Mucosa of stomach (tissue), 1 donor: Measurements from ENCODE around the gene TRAF1.

ENCODE experiments used
- H3K27me3 ChIP-seq: one replicate; pipeline ENCODE4 v1.7.0; 2013; ENCODE audit warnings: mild to moderate bottlenecking, low read length; ENCODE audit not compliant: control insufficient read depth, insufficient read depth
- H3K36me3 ChIP-seq: one replicate; pipeline ENCODE4 v1.7.0; 2013; ENCODE audit warnings: low read length; ENCODE audit not compliant: control insufficient read depth, insufficient read depth
- H3K4me1 ChIP-seq: one replicate; pipeline ENCODE4 v1.7.0; 2013; ENCODE audit warnings: mild to moderate bottlenecking, low read length; ENCODE audit not compliant: control insufficient read depth, insufficient read depth
- H3K4me3 ChIP-seq: one replicate; pipeline ENCODE4 v1.7.0; 2013; ENCODE audit warnings: low read length
- H3K9ac ChIP-seq: one replicate; pipeline ENCODE4 v1.7.0; 2013; ENCODE audit warnings: mild to moderate bottlenecking, low read length, moderate library complexity
- H3K9me3 ChIP-seq: one replicate; pipeline ENCODE4 v1.7.0; 2013; ENCODE audit warnings: mild to moderate bottlenecking, low read length, moderate library complexity; ENCODE audit not compliant: control insufficient read depth
- donor health status: Pancreatic carcinoma.

TRAF1 gene

GRCh38 chr9:120865176-120865575, 61.4 kb downstream of the TRAF1 start:
- Histone ChIP-seq H3K36me3 (no peaks in the 10 kb centered on the region), H3K27me3 (no peaks in the 10 kb centered on the region), H3K9ac (no peak overlapping the region)

GRCh38 chr9:120864719-120865118, 61.9 kb downstream of the TRAF1 start:
- H3K4me1 ChIP-seq, result peaks cover 7% of the 10 kb centered on the region
- H3K27me3 ChIP-seq, result no peaks in the 10 kb centered on the region
- H3K36me3 ChIP-seq, result no peaks in the 10 kb centered on the region
- H3K9ac ChIP-seq, result no peak overlapping the region
- no peak overlapping the region for H3K4me3 ChIP-seq
- no peaks in the 10 kb centered on the region for H3K9me3 ChIP-seq

More at GRCh38 chr9:120865176-120865575, 61.4 kb downstream of the TRAF1 start:
- Histone ChIP-seq H3K4me1 (peaks cover 7% of the 10 kb centered on the region), H3K9me3 (no peaks in the 10 kb centered on the region), H3K4me3 (no peak overlapping the region)

GRCh38 chr9:120863833-120864232, 62.8 kb downstream of the TRAF1 start:
- H3K36me3 ChIP-seq, result no peaks in the 10 kb centered on the region

GRCh38 chr9:120862452-120862851, 64.1 kb downstream of the TRAF1 start:
- H3K9me3 ChIP-seq, result no peaks in the 10 kb centered on the region
- H3K4me3 ChIP-seq, result no peak overlapping the region
- no peaks in the 10 kb centered on the region for H3K27me3 ChIP-seq
- no peaks in the 10 kb centered on the region for H3K36me3 ChIP-seq
- peaks cover 2% of the 10 kb centered on the region for H3K4me1 ChIP-seq
- no peak overlapping the region for H3K9ac ChIP-seq

More at GRCh38 chr9:120863833-120864232, 62.8 kb downstream of the TRAF1 start:
- Histone ChIP-seq H3K4me1 (peaks cover 7% of the 10 kb centered on the region), H3K4me3 (no peak overlapping the region), H3K9ac (no peak overlapping the region), H3K9me3 (no peaks in the 10 kb centered on the region), H3K27me3 (no peaks in the 10 kb centered on the region)

- H3K27me3 ChIP-seq, result no peaks in the 10 kb centered on the region
- no peaks in the 10 kb centered on the region for H3K9me3 ChIP-seq
- H3K9ac ChIP-seq, result no peak overlapping the region
- no peaks in the 10 kb centered on the region for H3K36me3 ChIP-seq
- H3K4me1 ChIP-seq, result peaks cover 7% of the 10 kb centered on the region
- H3K4me3 ChIP-seq, result no peak overlapping the region
Measured at GRCh38 chr9:120861935-120862334, 64.7 kb downstream of the TRAF1 start.

- H3K9ac ChIP-seq, result no peak overlapping the region
- no peaks in the 10 kb centered on the region for H3K36me3 ChIP-seq
- peaks cover 10% of the 10 kb centered on the region for H3K4me1 ChIP-seq
- no peaks in the 10 kb centered on the region for H3K27me3 ChIP-seq
- H3K9me3 ChIP-seq, result no peaks in the 10 kb centered on the region
- no peak overlapping the region for H3K4me3 ChIP-seq
Measured at GRCh38 chr9:120860083-120860482, 66.5 kb downstream of the TRAF1 start.

GRCh38 chr9:120859361-120859760, 67.2 kb downstream of the TRAF1 start:
- peaks cover 10% of the 10 kb centered on the region for H3K4me1 ChIP-seq
- no peaks in the 10 kb centered on the region for H3K36me3 ChIP-seq
- no peaks in the 10 kb centered on the region for H3K9me3 ChIP-seq
- no peak overlapping the region for H3K4me3 ChIP-seq
- H3K9ac ChIP-seq, result no peak overlapping the region
- no peaks in the 10 kb centered on the region for H3K27me3 ChIP-seq

- Histone ChIP-seq H3K36me3 (no peaks in the 10 kb centered on the region), H3K4me1 (peaks cover 10% of the 10 kb centered on the region), H3K27me3 (no peaks in the 10 kb centered on the region), H3K4me3 (no peak overlapping the region), H3K9ac (no peak overlapping the region), H3K9me3 (no peaks in the 10 kb centered on the region)
Measured at GRCh38 chr9:120857902-120858301, 68.7 kb downstream of the TRAF1 start.

GRCh38 chr9:120857481-120857880, 69.1 kb downstream of the TRAF1 start:
- Histone ChIP-seq H3K36me3 (no peaks in the 10 kb centered on the region), H3K4me3 (no peak overlapping the region), H3K4me1 (peaks cover 10% of the 10 kb centered on the region), H3K27me3 (no peaks in the 10 kb centered on the region), H3K9me3 (no peaks in the 10 kb centered on the region), H3K9ac (no peak overlapping the region)

- Histone ChIP-seq H3K4me3 (no peak overlapping the region), H3K9ac (no peak overlapping the region), H3K27me3 (no peaks in the 10 kb centered on the region), H3K4me1 (peaks cover 10% of the 10 kb centered on the region), H3K36me3 (no peaks in the 10 kb centered on the region), H3K9me3 (no peaks in the 10 kb centered on the region)
Measured at GRCh38 chr9:120856700-120857099, 69.9 kb downstream of the TRAF1 start.

GRCh38 chr9:120855827-120856670, 70.5 kb downstream of the TRAF1 start:
- Histone ChIP-seq H3K9me3 (no peaks in the 10 kb centered on the region), H3K36me3 (no peaks in the 10 kb centered on the region), H3K4me3 (no peak overlapping the region), H3K27me3 (no peaks in the 10 kb centered on the region), H3K9ac (no peak overlapping the region), H3K4me1 (peaks cover 10% of the 10 kb centered on the region)

GRCh38 chr9:120854596-120855327, 71.8 kb downstream of the TRAF1 start:
- no peaks in the 10 kb centered on the region for H3K36me3 ChIP-seq
- peaks cover 10% of the 10 kb centered on the region for H3K4me1 ChIP-seq
- H3K9ac ChIP-seq, result no peak overlapping the region
- H3K4me3 ChIP-seq, result no peak overlapping the region
- H3K27me3 ChIP-seq, result no peaks in the 10 kb centered on the region
- H3K9me3 ChIP-seq, result no peaks in the 10 kb centered on the region
